Measurements from ENCODE around the gene PRKCE.

DNA sequence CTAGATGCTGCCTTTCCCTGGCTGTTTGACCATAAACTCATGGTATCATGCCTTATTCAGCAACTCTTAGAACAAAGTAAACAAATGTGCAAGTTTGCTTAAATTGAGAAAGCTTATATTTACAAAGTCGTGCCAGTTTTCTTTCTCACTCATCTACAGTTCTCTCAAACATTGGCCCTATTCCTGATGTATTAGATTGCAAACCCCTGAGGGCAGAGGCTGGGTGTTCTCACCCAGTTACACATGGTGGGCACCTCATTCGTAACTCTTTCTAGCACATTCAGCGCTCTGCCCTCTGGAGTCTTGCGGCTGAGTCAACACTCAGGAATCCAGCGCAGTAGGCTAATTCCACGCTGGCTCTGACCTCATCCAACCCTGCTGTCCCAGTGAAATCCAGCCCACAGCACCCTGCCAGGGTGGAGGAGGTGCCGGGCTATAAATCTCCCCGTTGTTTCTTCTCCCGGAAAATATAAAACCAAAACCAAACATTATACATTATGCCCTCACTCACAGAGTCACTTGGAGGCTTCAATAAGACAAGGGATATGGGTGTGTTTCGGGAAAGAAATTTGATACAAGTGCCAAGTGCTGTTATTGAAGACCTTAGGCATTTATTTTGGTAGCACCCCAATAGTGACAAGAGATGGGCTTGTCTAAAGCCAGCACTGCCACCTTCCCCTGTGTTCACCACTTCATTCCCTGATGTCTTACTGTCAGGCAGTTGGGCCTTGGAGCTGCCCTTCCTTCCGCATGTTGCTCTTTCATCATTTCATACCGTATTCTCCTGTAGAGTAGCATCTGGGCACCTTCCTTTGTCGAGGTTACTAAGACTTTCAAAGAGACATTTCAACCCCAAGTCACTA lies 287.4 kb downstream of the PRKCE start:
- TF ChIP-seq POLR2AphosphoS5 (IDR thresholded peaks at IDR 0.05; ENCODE audit: low read depth, low read length) (peak; percentile 45; the same call in 1 of the 2 replicates), SRF (IDR thresholded peaks at IDR 0.05; ENCODE audit: low read depth) (peak; percentile 59; the same call in 1 of the 2 replicates)
